ENCODE results near the gene ROR1. TPM values are rescaled to one million over a fixed set of nuclear protein-coding genes. Genes with fewer than 3 reads are reported as not detected.

Gene ROR1
- total and polyA plus RNA-seq, 9 of the 15 experiments (the other 6 are each of a cell fraction or from before 2014, with no cell fraction given), result 0.02 TPM; not detected in 8

GRCh38 chr1:64006276-64007051, 232.6 kb downstream of the ROR1 start (continued):
- TF ChIP-seq ZNF740 (CRISPR knock-in tag; IDR thresholded peaks at IDR 0.05) (no peak), ZNF740 (tag; IDR thresholded peaks at IDR 0.05) (no peak), TFAP4 (CRISPR knock-in tag; IDR thresholded peaks at IDR 0.05; ENCODE audit: borderline replicate concordance) (no peak), ZEB2 (IDR thresholded peaks at IDR 0.05) (0 out of 2 replicates have a peak, but pooled peaks have one; percentile 24), NFE2 (IDR thresholded peaks at IDR 0.05; ENCODE audit: low read depth) (no peak), ZNF140 (CRISPR knock-in tag; IDR thresholded peaks at IDR 0.05) (no peak), ZNF253 (CRISPR knock-in tag; conservative IDR thresholded peaks at IDR 0.05) (no peak), TRIM24 (IDR thresholded peaks at IDR 0.05) (0 out of 4 replicates have a peak, but pooled peaks of 1 of the 2 experiments have one; percentile 26), CBFA2T3 (IDR thresholded peaks at IDR 0.05) (peak; percentile 83), TFAM (CRISPR knock-in tag; conservative IDR thresholded peaks at IDR 0.05) (no peak), STAG1 (CRISPR knock-in tag; IDR thresholded peaks at IDR 0.05; ENCODE audit: borderline replicate concordance) (no peak), NCOR1 (IDR thresholded peaks at IDR 0.05) (0 out of 2 replicates have a peak, but pooled peaks have one; percentile 35), ILK (tag; IDR thresholded peaks at IDR 0.05; ENCODE audit: borderline replicate concordance, low read depth) (no peak), SMARCA4 (IDR thresholded peaks at IDR 0.05) (peak; percentile 50), ZFX (CRISPR knock-in tag; IDR thresholded peaks at IDR 0.05) (no peak), CHD2 (IDR thresholded peaks at IDR 0.05; ENCODE audit: low read depth, low read length) (no peak), TEAD4 (IDR thresholded peaks at IDR 0.05; ENCODE audit: low read length) (peak; percentile 61), TEAD4 (CRISPR knock-in tag; IDR thresholded peaks at IDR 0.05; ENCODE audit: borderline replicate concordance) (no peak), ZNF318 (IDR thresholded peaks at IDR 0.05; ENCODE audit: borderline replicate concordance in 1 of 2, low read depth in 1 of 2) (no peak)
